Measurements from ENCODE around the gene GADD45A. TPM values are rescaled to one million over a fixed set of nuclear protein-coding genes. Genes with fewer than 3 reads are reported as not detected.

Gene GADD45A
- total and polyA plus RNA-seq, 9 of the 15 experiments (the other 6 are each of a cell fraction or from before 2014, with no cell fraction given) = 21.3 to 156 (median 62.1) TPM

GRCh38 chr1:67723620-67724019 is 38.6 kb downstream of the GADD45A start (continued):
- TF ChIP-seq, protein P1, sequence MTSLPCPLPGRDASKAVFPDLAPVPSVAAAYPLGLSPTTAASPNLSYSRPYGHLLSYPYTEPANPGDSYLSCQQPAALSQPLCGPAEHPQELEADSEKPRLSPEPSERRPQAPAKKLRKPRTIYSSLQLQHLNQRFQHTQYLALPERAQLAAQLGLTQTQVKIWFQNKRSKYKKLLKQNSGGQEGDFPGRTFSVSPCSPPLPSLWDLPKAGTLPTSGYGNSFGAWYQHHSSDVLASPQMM (CRISPR knock-in tag; IDR thresholded peaks at IDR 0.05) = no peak
- TF ChIP-seq ZNF584 (CRISPR knock-in tag; IDR thresholded peaks at IDR 0.05; ENCODE audit: low read depth) (no peak), HMG20A (CRISPR knock-in tag; conservative IDR thresholded peaks at IDR 0.05) (no peak), JUNB (CRISPR knock-in tag; conservative IDR thresholded peaks at IDR 0.05) (no peak)

DNA sequence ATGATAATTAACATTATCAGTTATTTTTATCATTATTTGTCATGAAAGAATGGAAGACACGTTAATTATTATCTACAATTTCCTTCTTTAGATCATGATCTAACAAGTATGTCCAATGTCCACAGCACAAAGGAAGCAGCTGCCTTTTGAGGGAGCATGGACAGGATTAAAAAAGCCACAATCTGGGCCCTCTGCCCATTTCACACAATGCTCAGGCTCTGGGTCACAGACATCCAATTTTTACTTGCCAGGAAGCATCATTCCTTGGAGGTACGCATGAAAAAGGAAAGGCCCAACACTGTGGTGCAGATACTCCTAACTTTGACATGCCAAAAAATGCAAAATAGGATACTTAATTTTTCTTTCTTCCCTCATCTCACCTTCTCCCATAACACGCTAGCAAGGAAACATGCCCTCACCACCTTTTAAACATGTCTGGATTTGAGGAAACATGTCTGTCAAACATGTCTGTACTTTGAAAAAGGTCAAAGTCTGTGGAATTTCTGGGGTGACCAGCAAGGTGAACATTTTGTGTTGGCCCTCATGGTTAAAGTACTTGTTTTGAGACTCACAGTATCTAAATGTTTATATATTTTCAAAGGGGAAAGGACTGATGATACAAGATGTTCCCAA is 40.0 kb downstream of the GADD45A start:
- intact Hi-C loops (cut with micrococcal nuclease) (no loop called here), in situ Hi-C loops (cut with MboI) (no loop called here)
- peak; percentile 29; the same call in 1 of the 2 replicates for TF ChIP-seq SOX6 (IDR thresholded peaks at IDR 0.05)
- no peak for TF ChIP-seq ZNF445 (CRISPR knock-in tag; IDR thresholded peaks at IDR 0.05; ENCODE audit: low read depth)
- TF ChIP-seq FOXA3 (CRISPR knock-in tag; conservative IDR thresholded peaks at IDR 0.05 in 1 of 2, IDR thresholded peaks at IDR 0.05 in 1 of 2) = peak in 1 of 2 experiments; percentile 25; a peak in 1 of 4 replicates
- 60% methylated on average over 3 of the region's 3 CpGs for WGBS (ENCODE audit: insufficient coverage, low coverage, missing lambda C conversion rate)
- no peak overlapping the region for H3K4me3 ChIP-seq
- H2AFZ ChIP-seq (ENCODE audit: low read depth, low read length) = no peak overlapping the region
- H3K36me3 ChIP-seq (ENCODE audit: control insufficient read depth, insufficient read depth, low read length) = no peaks in the 10 kb centered on the region
- no peaks in the 10 kb centered on the region for H3K27me3 ChIP-seq (ENCODE audit: control insufficient read depth in 2 of 2, insufficient read depth in 2 of 2, low read length in 2 of 2)
- H3K9me1 ChIP-seq (ENCODE audit: control insufficient read depth, insufficient read depth, low read length) = no peaks in the 10 kb centered on the region
- H3K79me2 ChIP-seq (ENCODE audit: control insufficient read depth, insufficient read depth, low read length) = no peaks in the 10 kb centered on the region
- ChIA-PET CTCF (ENCODE audit: low intra/inter-chr PET ratio) (no interaction called here), POLR2A (interaction anchor here (1.1 to 1.7 kb wide), 2 partner anchors 9 to 12 kb away, joined by 3 read pairs; no protein-coding TSS in a partner anchor)
- no peak for DNase-seq (ENCODE audit: extremely low read depth in 1 of 4, low spot score in 3 of 4)
- FAIRE-seq = no peak
- H3K4me1 ChIP-seq (replicated peaks in 1 of 2; ENCODE audit: control insufficient read depth in 2 of 2, insufficient read depth in 2 of 2, low read length in 2 of 2) = peaks cover 11 to 48% of the 10 kb centered on the region in 2 experiments; a peak in 3 of 5 replicates
- BruUV-seq (replicated peaks) = no TSS peak
- no peaks in the 10 kb centered on the region for H3K9me3 ChIP-seq (replicated peaks; ENCODE audit: control insufficient read depth, insufficient read depth, low read depth, low read length)
- no peak overlapping the region for H3K27ac ChIP-seq (ENCODE audit: extremely low read depth, low read depth, low read length)
- H4K20me1 ChIP-seq (replicated peaks; ENCODE audit: control insufficient read depth, insufficient read depth, low read length) = no peaks in the 10 kb centered on the region
- no peak for ATAC-seq
- H3K4me2 ChIP-seq (ENCODE audit: insufficient read depth, low read length) = no peak overlapping the region
- no peak overlapping the region for H3K9ac ChIP-seq (ENCODE audit: insufficient read depth in 1 of 2, low read depth in 2 of 2, low read length in 2 of 2)
